Caco-2 (cell line): ENCODE results near the gene LARGE2. TPM values are rescaled to one million over a fixed set of nuclear protein-coding genes. Genes with fewer than 3 reads are reported as not detected.
A peak's percentile ranks its signal among the peaks of the same experiment; 100 is the strongest.
"Not testable (repeated sequence)": the region's sequence is repeated elsewhere in the genome, so short reads cannot be mapped to it uniquely, and the experiment has no call there.

Experiments
- BruUV-seq: library from RNA; stranded (reverse); fragments of 400-500 nt; replicated peaks from 2 replicates; lab custom pipeline; 2021; lab: Mats Ljungman, UMichigan
- CTCF ChIA-PET: fragments of 300-600 bp; sonication (Branson Sonifier 250); formaldehyde crosslinking; loops from one replicate; lab custom pipeline; 2022; ENCODE audit warnings: antibody characterized with exemption; lab: Charles Lee
- POLR2A ChIA-PET: fragments of 300-600 bp; sonication (Branson Sonifier 250); formaldehyde crosslinking; loops from one replicate; lab custom pipeline; 2022; ENCODE audit warnings: antibody characterized with exemption; lab: Charles Lee
- DNase-seq, 2 experiments: peaks; one replicate each; pipeline versions ENCODE4 v3.0.0 to v3.0.0-alpha.2; 2020 to 2022
- H3K27me3 ChIP-seq: replicated peaks from 2 replicates; pipeline ENCODE4 v1.6.0; 2011; ENCODE audit warnings: low read length; ENCODE audit not compliant: control insufficient read depth, insufficient read depth
- H3K36me3 ChIP-seq: 2 replicates; pipeline ENCODE4 v1.5.1; 2011; ENCODE audit warnings: low read length; ENCODE audit not compliant: control insufficient read depth, insufficient read depth
- H3K4me1 ChIP-seq: fragments of 250-450 bp; sonication (Bioruptor Pico); 2 replicates; pipeline ENCODE4 v1.5.1; 2020; ENCODE audit warnings: mild to moderate bottlenecking
- H3K4me3 ChIP-seq: 2 replicates; pipeline ENCODE4 v1.5.1; 2011; ENCODE audit warnings: low read depth, mild to moderate bottlenecking, control low read depth, low read length
- H3K9me3 ChIP-seq: fragments of 250-450 bp; sonication (Bioruptor Pico); 2 replicates; pipeline ENCODE4 v1.5.1; 2020; ENCODE audit warnings: mild to moderate bottlenecking, moderate library complexity
- H3K27ac Mint-ChIP-seq: one replicate; pipeline ENCODE4 v1.8.0; 2022; ENCODE audit warnings: mixed read lengths; ENCODE audit not compliant: unreplicated experiment
- H3K27me3 Mint-ChIP-seq: one replicate; pipeline ENCODE4 v1.8.0; 2022; ENCODE audit warnings: mixed read lengths; ENCODE audit not compliant: insufficient read depth, unreplicated experiment
- H3K36me3 Mint-ChIP-seq: one replicate; pipeline ENCODE4 v1.8.0; 2022; ENCODE audit warnings: mild to moderate bottlenecking, mixed read lengths; ENCODE audit not compliant: insufficient read depth, unreplicated experiment
- H3K4me1 Mint-ChIP-seq: one replicate; pipeline ENCODE4 v1.8.0; 2022; ENCODE audit warnings: low read depth, mixed read lengths; ENCODE audit not compliant: unreplicated experiment
- H3K4me3 Mint-ChIP-seq: one replicate; pipeline ENCODE4 v1.8.0; 2022; ENCODE audit warnings: mild to moderate bottlenecking, moderate library complexity, mixed read lengths; ENCODE audit not compliant: unreplicated experiment
- H3K9me3 Mint-ChIP-seq: one replicate; pipeline ENCODE4 v1.8.0; 2022; ENCODE audit warnings: mixed read lengths; ENCODE audit not compliant: unreplicated experiment
- intact Hi-C: fragments of 100-400 bp; cut with micrococcal nuclease; formaldehyde crosslinking; loops from one replicate; pipeline ENCODE4 v1.10.0; 2022; ENCODE audit not compliant: unreplicated experiment
- total RNA-seq: library from RNA; stranded (reverse); gene quantifications from 2 replicates; pipeline ENCODE4 v1.2.3, GENCODE V29; 2022
- TF ChIP-seq, protein P1 (sequence below), 2 experiments: fragments of 200-600 bp in 1 of 2; IDR thresholded peaks; 1 replicate in 1 of 2; 2 replicates in 1 of 2; pipeline versions ENCODE4 v1.5.1 to v1.8.0; 2011 to 2022; ENCODE audit warnings: antibody characterized with exemption in 1 of 2, control low read depth in 1 of 2, inconsistent platforms in 1 of 2, low read depth in 1 of 2, low read length in 1 of 2, mild to moderate bottlenecking in 1 of 2, moderate library complexity in 1 of 2; ENCODE audit not compliant: insufficient read depth in 1 of 2, severe bottlenecking in 1 of 2, unreplicated experiment in 1 of 2

The LARGE2 gene
- total RNA-seq, 1 experiment from 2014 or later: 67.4 TPM

GRCh38 chr11:45905095-45905494 is 17.4 kb upstream of the LARGE2 start:
- Mint-ChIP-seq H3K4me1 (peaks cover 8% of the 10 kb centered on the region), H3K27ac (no peak overlapping the region), H3K36me3 (peaks cover 41% of the 10 kb centered on the region), H3K9me3 (no peaks in the 10 kb centered on the region), H3K27me3 (no peaks in the 10 kb centered on the region), H3K4me3 (no peak overlapping the region)
- Histone ChIP-seq H3K27me3 (no peaks in the 10 kb centered on the region), H3K4me1 (peaks cover 3% of the 10 kb centered on the region; the same call in 1 of the 2 replicates), H3K9me3 (no peaks in the 10 kb centered on the region), H3K4me3 (no peak overlapping the region), H3K36me3 (no peaks in the 10 kb centered on the region)
- DNase-seq: no peak
- intact Hi-C loops: no loop called here
- ChIA-PET POLR2A (no interaction called here), CTCF (no interaction called here)
- no TSS peak for BruUV-seq
- TF ChIP-seq, protein P1, sequence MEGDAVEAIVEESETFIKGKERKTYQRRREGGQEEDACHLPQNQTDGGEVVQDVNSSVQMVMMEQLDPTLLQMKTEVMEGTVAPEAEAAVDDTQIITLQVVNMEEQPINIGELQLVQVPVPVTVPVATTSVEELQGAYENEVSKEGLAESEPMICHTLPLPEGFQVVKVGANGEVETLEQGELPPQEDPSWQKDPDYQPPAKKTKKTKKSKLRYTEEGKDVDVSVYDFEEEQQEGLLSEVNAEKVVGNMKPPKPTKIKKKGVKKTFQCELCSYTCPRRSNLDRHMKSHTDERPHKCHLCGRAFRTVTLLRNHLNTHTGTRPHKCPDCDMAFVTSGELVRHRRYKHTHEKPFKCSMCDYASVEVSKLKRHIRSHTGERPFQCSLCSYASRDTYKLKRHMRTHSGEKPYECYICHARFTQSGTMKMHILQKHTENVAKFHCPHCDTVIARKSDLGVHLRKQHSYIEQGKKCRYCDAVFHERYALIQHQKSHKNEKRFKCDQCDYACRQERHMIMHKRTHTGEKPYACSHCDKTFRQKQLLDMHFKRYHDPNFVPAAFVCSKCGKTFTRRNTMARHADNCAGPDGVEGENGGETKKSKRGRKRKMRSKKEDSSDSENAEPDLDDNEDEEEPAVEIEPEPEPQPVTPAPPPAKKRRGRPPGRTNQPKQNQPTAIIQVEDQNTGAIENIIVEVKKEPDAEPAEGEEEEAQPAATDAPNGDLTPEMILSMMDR (IDR thresholded peaks at IDR 0.05; ENCODE audit: insufficient read depth in 1 of 2, low read depth in 1 of 2, low read length in 1 of 2, severe bottlenecking in 1 of 2, unreplicated experiment in 1 of 2): no peak

- POLR2A ChIA-PET, H3K27me3 ChIP-seq, CTCF ChIA-PET, H3K4me3 ChIP-seq, H3K4me1 Mint-ChIP-seq, H3K9me3 ChIP-seq, DNase-seq, H3K9me3 Mint-ChIP-seq, BruUV-seq, H3K27ac Mint-ChIP-seq, H3K4me1 ChIP-seq, H3K27me3 Mint-ChIP-seq, intact Hi-C loops, H3K4me3 Mint-ChIP-seq, H3K36me3 ChIP-seq: not testable (repeated sequence)
- H3K36me3 Mint-ChIP-seq: peaks cover 41% of the 10 kb centered on the region
Observed at GRCh38 chr11:45905576-45905975, 16.9 kb upstream of the LARGE2 start.

DNA sequence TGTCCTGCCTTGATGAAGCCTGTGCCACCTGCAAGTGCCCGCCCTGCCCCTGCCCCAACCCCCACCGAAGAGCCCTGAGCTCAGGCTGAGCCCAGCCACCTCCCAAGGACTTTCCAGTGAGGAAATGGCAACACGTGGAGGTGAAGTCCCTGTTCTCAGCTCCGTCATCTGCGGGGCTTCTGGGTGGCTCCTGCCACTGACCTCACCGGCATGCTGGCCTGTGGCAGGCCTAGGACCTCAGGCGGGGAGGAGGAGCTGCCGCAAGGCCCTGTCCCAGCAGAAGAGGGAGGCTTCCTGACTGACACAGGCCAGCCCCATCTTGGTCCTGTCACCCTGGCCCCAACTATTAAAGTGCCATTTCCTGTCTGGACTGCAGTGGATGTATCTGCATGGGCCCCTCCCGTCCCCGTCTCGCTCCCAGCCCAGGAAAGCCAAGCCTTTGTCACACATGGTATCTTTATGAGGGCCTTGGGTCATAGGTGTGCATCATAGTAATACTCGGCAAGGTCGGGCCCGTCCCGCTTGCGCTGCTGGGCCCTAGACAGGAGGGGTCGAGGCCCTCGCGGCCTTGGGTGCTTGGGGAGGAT is 16.3 kb upstream of the LARGE2 start:
- no TSS peak for BruUV-seq
- Mint-ChIP-seq H3K9me3 (no peaks in the 10 kb centered on the region), H3K27ac (peak overlapping the region; percentile 11), H3K4me1 (no peaks in the 10 kb centered on the region), H3K36me3 (peaks cover 41% of the 10 kb centered on the region), H3K27me3 (no peaks in the 10 kb centered on the region), H3K4me3 (no peak overlapping the region)
- ChIA-PET POLR2A (no interaction called here), CTCF (no interaction called here)
- Histone ChIP-seq H3K9me3 (no peaks in the 10 kb centered on the region), H3K4me3 (no peak overlapping the region), H3K4me1 (no peaks in the 10 kb centered on the region; the same call in 1 of the 2 replicates), H3K27me3 (no peaks in the 10 kb centered on the region), H3K36me3 (no peaks in the 10 kb centered on the region; the same call in none of the 2 replicates)
- DNase-seq: no peak
- intact Hi-C loops: no loop called here
- TF ChIP-seq, protein P1 (IDR thresholded peaks at IDR 0.05; ENCODE audit: insufficient read depth in 1 of 2, low read depth in 1 of 2, low read length in 1 of 2, severe bottlenecking in 1 of 2, unreplicated experiment in 1 of 2): no peak
